NCI-H82 treated with DMSO at 0.1 percent for 48 hours (cell line): ENCODE results near the gene B4GAT1.
A peak's percentile ranks its signal among the peaks of the same experiment; 100 is the strongest.
"Not testable (repeated sequence)": the region's sequence is repeated elsewhere in the genome, so short reads cannot be mapped to it uniquely, and the experiment has no call there.

Experiments used
- DNase-seq: peaks from one replicate; lab custom pipeline; 2025; ENCODE audit not compliant: unreplicated experiment; lab: John Stamatoyannopoulos, UW

Gene B4GAT1

GRCh38 chr11:66363805-66364535 is 16.5 kb upstream of the B4GAT1 start:
- DNase-seq, result no peak

DNA sequence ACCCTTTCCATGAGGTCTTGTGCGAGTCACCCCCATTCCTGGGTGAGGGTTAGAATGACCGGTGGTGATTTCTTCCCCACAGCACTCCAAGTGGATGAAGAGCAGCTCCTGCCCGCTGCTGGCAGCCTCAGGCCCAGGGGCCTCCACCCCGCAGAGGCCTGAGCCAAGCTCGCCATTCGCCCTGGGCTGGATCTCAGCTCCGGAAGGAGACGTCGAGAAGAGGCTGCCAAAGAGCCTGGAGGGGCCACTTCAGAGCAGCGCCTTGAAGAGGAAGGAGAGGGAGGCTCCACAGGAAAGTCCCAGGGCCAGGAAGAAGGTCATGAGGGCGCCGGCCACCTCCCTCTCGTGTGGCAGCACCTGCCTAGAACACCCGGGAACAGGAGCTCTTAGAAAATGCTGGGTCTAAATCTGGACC is 15.8 kb upstream of the B4GAT1 start:
- no peak for DNase-seq

DNA sequence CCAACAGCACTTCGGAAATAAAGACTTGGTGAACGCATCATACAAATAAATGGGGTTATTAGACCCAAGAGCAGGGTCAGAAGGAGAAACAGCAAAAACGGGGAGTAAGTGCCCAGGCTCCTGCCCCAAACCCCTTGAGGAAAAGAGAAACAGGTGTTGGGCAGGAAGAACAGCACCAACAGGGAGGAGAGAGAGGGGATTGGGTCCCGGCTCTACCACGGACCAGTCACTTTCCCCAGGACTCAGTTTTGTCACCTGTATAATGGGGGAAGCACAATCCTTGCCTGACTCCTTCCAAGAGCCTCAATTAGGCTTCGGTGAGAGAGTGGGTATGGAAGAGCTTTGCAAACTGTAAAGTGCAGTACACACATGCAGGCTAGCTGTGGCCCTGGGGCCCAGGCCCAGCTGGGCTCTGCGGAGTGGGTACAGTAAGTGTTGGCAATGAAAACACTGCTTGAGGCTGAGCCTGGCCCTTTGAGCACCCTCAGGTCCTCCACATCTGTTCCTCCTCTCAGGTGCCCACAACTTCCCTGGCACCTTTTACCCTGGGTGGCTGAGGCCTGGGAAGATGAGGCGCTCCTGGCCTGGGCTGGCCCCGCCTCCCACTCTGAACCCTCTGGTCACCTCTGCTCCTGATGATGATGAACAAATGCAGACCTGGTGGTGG is 15.2 kb upstream of the B4GAT1 start:
- no peak for DNase-seq

GRCh38 chr11:66361502-66361941 is 14.1 kb upstream of the B4GAT1 start:
- no peak for DNase-seq

DNA sequence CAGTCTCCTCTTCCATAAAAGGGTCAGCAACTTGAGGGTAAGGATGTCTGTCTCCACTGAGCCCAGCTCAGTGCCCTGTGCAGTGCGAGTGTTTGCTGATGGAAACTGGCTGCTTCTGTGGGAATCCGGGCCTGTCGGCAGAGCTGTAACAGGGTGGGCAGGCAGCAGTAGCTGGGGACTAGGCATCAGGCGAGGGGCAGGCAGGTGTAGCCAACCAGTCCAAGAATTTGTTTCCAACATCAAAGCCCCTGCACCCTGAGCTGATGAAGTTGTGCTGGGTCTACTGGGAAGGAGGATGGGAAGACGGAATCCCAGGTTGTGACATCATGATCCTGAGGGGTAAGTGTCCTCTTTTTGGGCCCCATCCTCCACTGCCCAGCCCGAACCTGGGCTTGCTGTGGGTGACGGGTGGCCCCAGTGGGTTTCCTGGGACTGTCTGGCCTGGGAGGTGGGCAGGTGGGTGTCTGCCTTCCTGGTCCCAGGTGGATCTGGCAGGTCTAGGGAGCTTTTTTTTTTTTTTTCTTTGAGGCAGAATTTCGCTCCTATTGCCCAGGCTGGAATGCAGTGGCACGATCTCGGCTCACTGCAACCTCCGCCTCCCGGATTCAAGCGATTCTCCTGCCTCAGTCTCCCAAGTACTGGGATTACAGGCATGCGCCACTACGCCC is 13.1 kb upstream of the B4GAT1 start:
- DNase-seq, result no peak

- no peak for DNase-seq
Observed at GRCh38 chr11:66359662-66360087, 12.2 kb upstream of the B4GAT1 start.

DNA sequence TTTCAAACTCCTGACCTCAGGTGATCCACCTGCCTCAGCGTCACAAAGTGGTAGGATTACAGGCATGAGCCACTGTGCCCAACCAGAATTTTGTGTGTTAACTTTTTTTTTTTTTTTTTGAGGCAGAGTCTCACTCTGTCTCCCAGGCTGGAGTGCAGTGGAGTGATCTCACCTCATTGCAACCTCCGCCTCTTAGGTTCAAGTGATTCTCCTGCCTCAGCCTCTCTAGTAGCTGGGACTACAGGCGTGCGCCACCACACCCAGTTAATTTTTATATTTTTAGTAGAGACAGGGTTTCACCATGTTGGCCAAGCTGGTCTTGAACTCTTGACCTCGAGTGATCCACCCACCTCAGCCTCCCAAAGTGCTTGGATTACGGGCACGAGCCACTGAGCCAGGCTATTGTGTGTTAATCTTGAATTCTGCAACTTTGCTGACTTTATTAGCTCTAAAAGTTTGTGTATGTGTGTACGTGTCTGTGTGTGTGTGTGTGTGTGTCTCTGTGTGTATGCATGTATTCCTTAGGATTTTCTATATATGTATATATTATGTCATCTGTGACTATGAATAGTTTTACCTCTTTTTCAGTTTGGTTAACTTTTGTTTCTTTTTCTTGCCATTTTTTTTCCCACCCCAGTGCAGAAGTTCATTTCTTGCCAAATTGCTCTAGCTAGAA is 3.3 kb upstream of the B4GAT1 start:
- DNase-seq, result not testable (repeated sequence)

- no peak for DNase-seq
Observed at GRCh38 chr11:66349084-66349386, 1.6 kb upstream of the B4GAT1 start.

- DNase-seq, result no peak
Observed at GRCh38 chr11:66346476-66347424, 679 bp downstream of the B4GAT1 start.

DNA sequence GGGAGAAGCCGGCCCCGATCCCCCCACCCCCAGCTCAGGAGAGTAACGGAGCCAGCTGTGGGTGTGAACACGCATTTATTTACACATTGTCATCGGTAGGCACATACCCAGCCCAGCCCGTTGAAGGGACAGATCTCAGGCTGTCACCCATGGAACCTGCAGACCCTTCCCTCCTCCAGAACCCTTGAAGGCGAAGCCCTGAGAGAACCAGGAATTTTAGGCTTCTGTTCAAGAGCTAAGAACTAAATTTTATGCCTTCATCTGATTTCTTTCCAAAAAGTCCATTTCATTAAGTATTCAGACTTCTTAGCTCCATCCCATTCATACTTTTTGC is 2.1 kb downstream of the B4GAT1 start:
- DNase-seq, result no peak

GRCh38 chr11:66344550-66345315 is 2.7 kb downstream of the B4GAT1 start, which contains the start of gene BRMS1:
BRMS1 (minus strand) TSS chr11:66345104; CDS start chr11:66342234, 2,870 bp downstream.
- peak; percentile 71 for DNase-seq

DNA sequence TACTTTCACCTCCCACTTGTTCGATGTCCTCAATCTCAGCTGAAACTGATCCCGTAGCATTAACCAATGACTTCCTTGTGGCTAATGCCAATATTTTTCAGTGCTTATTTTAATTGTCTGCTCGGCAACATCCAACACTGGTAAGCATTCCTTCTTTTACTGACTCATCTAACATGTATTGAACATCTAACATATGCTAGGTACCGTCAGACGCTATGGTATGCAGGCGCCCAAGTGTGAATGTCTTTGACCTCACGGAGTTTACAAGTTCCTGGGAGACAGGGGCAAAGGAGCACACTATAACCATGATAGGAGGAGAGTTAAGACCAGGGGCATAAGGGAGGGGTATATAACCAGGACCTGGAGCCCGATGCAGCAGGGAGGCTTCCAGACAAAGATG is 4.3 kb downstream of the B4GAT1 start:
- no peak for DNase-seq

- no peak for DNase-seq
Observed at GRCh38 chr11:66341502-66342126, 5.8 kb downstream of the B4GAT1 start.

DNA sequence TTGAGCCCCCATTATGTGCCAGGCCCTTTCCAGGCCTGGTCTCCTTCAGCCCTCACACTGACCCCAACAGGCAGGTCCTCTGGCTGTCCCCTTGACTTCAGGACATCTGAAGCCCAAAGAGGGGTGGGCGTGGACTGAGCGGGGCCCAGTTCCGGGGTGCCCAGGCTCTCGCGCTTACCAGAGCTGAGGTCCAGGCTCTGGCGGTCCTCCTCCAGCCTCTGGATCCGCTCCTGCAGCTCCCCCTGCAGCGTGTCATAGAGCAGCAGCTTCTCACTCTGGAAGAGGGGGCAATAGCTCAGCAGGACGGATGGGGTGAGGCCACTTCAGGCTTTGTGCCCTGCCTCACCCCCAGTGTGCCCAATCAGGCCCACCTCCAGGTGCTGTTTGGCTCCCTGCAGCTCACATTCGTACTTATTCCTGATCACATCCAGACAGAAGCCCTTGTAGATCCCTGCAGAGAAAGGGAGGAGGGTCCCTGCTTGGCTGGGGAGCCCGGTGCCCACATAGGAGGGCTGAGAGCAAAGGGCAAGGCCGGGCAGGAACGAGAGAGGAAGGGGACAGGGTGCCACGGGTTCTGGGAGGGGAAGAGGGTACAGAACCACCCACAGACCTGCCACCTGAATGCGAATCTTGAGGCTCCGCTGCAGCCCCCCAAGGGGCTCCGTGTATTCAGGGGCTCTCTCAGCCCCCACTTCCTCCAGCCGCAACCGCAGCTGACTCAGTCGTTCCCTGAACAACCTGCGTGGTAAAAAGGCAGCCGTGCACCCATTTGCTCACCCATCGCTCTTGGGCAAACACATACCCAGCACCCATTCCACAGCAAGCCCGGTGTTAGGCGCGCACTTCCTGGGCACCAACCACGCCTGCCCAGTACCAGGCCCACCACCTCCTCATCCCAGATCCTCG is 6.6 kb downstream of the B4GAT1 start:
- no peak for DNase-seq

DNA sequence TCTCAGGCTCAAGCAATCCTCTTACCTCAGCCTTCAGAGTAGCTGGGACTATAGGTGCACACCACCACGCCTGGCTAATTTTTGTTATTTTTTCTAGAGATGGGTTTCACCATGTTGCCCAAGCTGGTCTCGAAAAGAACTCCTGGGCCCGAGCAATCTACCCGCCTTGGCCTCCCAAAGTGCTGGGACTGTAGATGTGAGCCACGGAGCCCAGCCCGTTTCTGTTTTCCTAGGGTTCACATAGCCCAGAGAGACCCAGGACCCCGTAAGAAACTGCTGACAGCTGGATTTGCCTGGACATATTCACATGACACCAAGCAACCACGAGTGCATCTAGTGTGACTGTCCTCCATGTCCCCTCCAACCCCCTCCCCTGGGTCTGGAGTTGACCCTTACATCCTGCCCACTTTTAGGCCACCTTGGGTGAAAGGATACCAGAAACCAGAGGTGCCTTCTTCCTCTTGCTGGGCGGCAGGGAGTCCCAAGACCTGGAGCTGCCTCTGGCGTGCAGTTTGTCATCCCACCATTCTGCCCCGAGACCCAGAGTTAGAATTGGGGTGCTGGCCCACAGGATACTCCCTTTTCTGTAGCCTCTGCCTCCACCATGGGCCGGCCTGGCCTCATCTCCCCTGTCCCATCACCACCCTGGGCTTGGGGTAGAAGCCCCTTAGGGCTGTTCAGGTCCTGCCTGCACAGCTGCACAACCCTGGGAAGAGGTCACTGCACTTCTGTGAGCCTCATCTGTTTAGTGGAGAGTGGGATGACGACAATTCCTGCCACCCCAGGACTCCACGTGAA is 7.5 kb downstream of the B4GAT1 start:
- DNase-seq, result no peak

- DNase-seq, result no peak
Observed at GRCh38 chr11:66339162-66339675, 8.2 kb downstream of the B4GAT1 start.
